ENCODE results near the gene USP5. TPM values are rescaled to one million over a fixed set of nuclear protein-coding genes. Genes with fewer than 3 reads are reported as not detected.

USP5 gene
- total and polyA plus RNA-seq, 2 experiments from 2014 or later, result 61.6 to 78.9 TPM

DNA sequence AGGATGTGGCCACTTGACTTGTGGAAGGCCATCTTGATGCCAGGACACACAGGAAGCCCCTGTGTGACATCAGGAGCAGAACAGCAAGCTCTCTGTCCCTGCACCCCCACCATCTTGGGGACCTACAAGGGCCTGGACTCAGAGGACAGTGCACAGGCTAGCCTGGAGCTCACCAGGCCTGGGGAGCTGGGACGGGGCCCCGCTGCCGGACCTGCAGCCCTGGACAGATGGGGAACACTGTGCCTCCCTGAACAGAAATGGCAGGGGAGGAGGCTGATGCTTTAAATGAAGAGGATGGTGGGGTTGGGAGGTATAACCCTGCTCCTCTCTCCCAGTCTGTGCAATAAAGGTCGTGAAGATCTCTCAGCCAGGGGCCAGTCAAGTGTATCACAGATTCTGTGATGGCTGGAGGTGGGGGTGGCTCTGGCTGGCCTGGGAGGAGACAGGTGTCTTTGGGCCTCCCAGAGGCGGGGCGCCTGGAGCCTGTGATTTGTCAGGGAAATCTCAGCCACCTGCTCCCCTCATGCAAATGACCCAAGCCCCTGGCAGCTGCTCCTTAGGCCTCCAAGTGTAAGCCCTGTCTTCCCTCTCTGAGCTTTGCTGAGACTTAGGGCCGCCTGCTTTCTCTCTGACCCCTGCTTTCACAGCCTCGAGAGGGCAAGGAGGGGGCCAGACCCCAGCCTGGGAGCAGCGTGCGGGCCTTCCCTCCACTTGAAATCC, 12.3 kb upstream of the USP5 start:
- Histone ChIP-seq H3K4me3 (no peak overlapping the region), H3K36me3 (replicated peaks; ENCODE audit: insufficient read depth, low read depth) (no peaks in the 10 kb centered on the region), H3K4me1 (ENCODE audit: insufficient read depth) (no peaks in the 10 kb centered on the region), H3K9me2 (replicated peaks; ENCODE audit: insufficient read depth) (no peaks in the 10 kb centered on the region), H4K20me1 (ENCODE audit: insufficient read depth, poor library complexity, severe bottlenecking) (no peaks in the 10 kb centered on the region), H3K9me3 (ENCODE audit: low read depth) (no peaks in the 10 kb centered on the region), H3K79me2 (no peaks in the 10 kb centered on the region), H2AFZ (no peak overlapping the region), H3K27me3 (no peaks in the 10 kb centered on the region), H3K4me2 (no peak overlapping the region), H3K27ac (no peak overlapping the region)
- WGBS (ENCODE audit: low lambda C conversion rate, missing lambda C conversion rate), result 74% methylated on average over 10 of the region's 10 CpGs
- DNase-seq (ENCODE audit: low spot score), result no peak
- TF ChIP-seq CTCF (IDR thresholded peaks at IDR 0.05; ENCODE audit: poor library complexity) (no peak), EZH2phosphoT487 (IDR thresholded peaks at IDR 0.05; ENCODE audit: low read depth, severe bottlenecking, unreplicated experiment) (no peak), EZH2 (IDR thresholded peaks at IDR 0.05; ENCODE audit: borderline replicate concordance) (no peak)

DNA sequence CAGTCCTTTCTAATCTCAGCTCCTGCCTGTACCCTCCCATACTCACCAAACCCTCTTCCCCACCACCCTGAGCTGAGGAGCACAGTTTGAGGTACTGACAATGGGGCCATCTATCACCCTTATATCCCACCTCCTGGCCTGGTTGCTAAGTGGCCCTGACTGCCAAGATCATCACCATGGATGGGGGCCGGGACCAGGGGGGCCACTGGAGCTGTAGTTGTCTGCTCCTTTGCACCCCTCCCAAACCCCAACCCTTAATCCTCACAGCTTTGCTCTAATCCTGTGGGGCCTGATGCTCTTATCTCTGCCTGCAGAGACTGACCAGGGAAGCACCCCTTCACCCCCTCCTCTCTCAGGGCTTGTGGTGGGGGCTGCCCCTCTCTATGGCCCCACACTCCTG, 11.6 kb upstream of the USP5 start:
- DNase-seq (ENCODE audit: low spot score), result no peak
- 43% methylated on average over 1 of the region's 1 CpG for WGBS (ENCODE audit: low lambda C conversion rate, missing lambda C conversion rate)
- H3K4me1 ChIP-seq (ENCODE audit: insufficient read depth), result no peaks in the 10 kb centered on the region
- peak overlapping the region; percentile 3 for H3K4me2 ChIP-seq
- no peaks in the 10 kb centered on the region for H3K36me3 ChIP-seq (replicated peaks; ENCODE audit: insufficient read depth, low read depth)
- H2AFZ ChIP-seq, result no peak overlapping the region
- H3K9me3 ChIP-seq (ENCODE audit: low read depth), result no peaks in the 10 kb centered on the region
- no peaks in the 10 kb centered on the region for H3K79me2 ChIP-seq
- H4K20me1 ChIP-seq (ENCODE audit: insufficient read depth, poor library complexity, severe bottlenecking), result no peaks in the 10 kb centered on the region
- no peak overlapping the region for H3K27ac ChIP-seq
- no peaks in the 10 kb centered on the region for H3K27me3 ChIP-seq
- TF ChIP-seq EZH2phosphoT487 (IDR thresholded peaks at IDR 0.05; ENCODE audit: low read depth, severe bottlenecking, unreplicated experiment), result no peak
- no peak for TF ChIP-seq EZH2 (IDR thresholded peaks at IDR 0.05; ENCODE audit: borderline replicate concordance)
- no peak overlapping the region for H3K4me3 ChIP-seq
- H3K9me2 ChIP-seq (replicated peaks; ENCODE audit: insufficient read depth), result no peaks in the 10 kb centered on the region

DNA sequence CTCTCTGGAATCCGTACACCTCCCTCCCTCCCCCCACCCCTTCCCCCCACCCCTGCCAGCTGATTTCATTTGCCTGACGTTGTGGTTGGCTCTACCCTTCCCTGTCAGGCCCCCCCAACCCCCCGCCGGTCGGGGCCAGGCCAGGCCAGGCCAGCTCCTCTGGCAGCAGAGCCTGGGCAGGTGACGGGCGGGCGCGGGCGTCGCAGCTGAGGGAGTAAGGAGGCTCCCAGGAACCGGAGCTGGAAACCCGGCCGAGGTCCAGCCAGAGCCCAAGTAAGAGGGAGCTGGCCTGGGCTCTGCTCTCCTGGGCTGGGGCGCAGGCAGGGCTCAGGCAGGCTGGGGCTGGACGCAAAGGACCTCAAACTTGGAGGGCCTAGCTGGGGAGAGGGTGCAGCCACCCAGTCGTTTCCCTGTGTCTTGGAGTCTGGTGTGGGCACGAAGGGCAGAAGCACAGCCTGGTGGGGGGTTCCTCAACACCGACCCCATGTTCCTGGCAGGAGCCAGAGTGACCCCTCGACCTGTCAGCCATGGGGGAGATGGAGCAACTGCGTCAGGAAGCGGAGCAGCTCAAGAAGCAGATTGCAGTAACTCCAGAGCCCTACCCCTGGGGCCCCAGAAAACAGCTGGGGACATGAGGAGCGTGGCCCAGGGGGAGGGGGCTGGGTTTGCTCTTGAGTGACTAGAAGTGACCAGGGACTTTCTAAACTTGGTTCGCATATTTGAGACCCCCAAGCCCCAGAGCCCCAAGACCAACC, 11.0 kb upstream of the USP5 start, which contains the start of gene GNB3:
GNB3 (plus strand) TSS at position 165 of the 755 bp plus-strand sequence; CDS start at position 528, 363 bp downstream.
- H3K36me3 ChIP-seq (replicated peaks; ENCODE audit: insufficient read depth, low read depth), result no peaks in the 10 kb centered on the region
- no peak for DNase-seq (ENCODE audit: low spot score)
- no peaks in the 10 kb centered on the region for H3K9me2 ChIP-seq (replicated peaks; ENCODE audit: insufficient read depth)
- no peak within 1 kb of the TSS for H3K4me3 ChIP-seq
- H3K4me2 ChIP-seq, result peak within 1 kb of the TSS; percentile 3
- no peak within 1 kb of the TSS for H3K27ac ChIP-seq
- H3K27me3 ChIP-seq, result no peaks in the 10 kb centered on the region
- no peak for TF ChIP-seq EZH2 (IDR thresholded peaks at IDR 0.05; ENCODE audit: borderline replicate concordance)
- no peak for TF ChIP-seq EZH2phosphoT487 (IDR thresholded peaks at IDR 0.05; ENCODE audit: low read depth, severe bottlenecking, unreplicated experiment)
- TF ChIP-seq CTCF (IDR thresholded peaks at IDR 0.05; ENCODE audit: poor library complexity), result no peak
- no peaks in the 10 kb centered on the region for H3K79me2 ChIP-seq
- H2AFZ ChIP-seq, result no peak within 1 kb of the TSS
- no peaks in the 10 kb centered on the region for H4K20me1 ChIP-seq (ENCODE audit: insufficient read depth, poor library complexity, severe bottlenecking)
- 81% methylated on average over 19 of the region's 24 CpGs for WGBS (ENCODE audit: low lambda C conversion rate, missing lambda C conversion rate)
- H3K9me3 ChIP-seq (ENCODE audit: low read depth), result no peaks in the 10 kb centered on the region
- H3K4me1 ChIP-seq (ENCODE audit: insufficient read depth), result no peaks in the 10 kb centered on the region

- 56% methylated on average over 4 of the region's 4 CpGs for WGBS (ENCODE audit: low lambda C conversion rate, missing lambda C conversion rate)
- H3K9me2 ChIP-seq (replicated peaks; ENCODE audit: insufficient read depth), result no peaks in the 10 kb centered on the region
- H3K79me2 ChIP-seq, result no peaks in the 10 kb centered on the region
- no peak overlapping the region for H3K4me3 ChIP-seq
- no peak for TF ChIP-seq CTCF (IDR thresholded peaks at IDR 0.05; ENCODE audit: poor library complexity)
- no peak for TF ChIP-seq EZH2 (IDR thresholded peaks at IDR 0.05; ENCODE audit: borderline replicate concordance)
- no peak for TF ChIP-seq EZH2phosphoT487 (IDR thresholded peaks at IDR 0.05; ENCODE audit: low read depth, severe bottlenecking, unreplicated experiment)
- H3K4me1 ChIP-seq (ENCODE audit: insufficient read depth), result no peaks in the 10 kb centered on the region
- H3K4me2 ChIP-seq, result no peak overlapping the region
- H3K27me3 ChIP-seq, result no peaks in the 10 kb centered on the region
- no peak for DNase-seq (ENCODE audit: low spot score)
- H3K36me3 ChIP-seq (replicated peaks; ENCODE audit: insufficient read depth, low read depth), result no peaks in the 10 kb centered on the region
- H3K9me3 ChIP-seq (ENCODE audit: low read depth), result no peaks in the 10 kb centered on the region
- H4K20me1 ChIP-seq (ENCODE audit: insufficient read depth, poor library complexity, severe bottlenecking), result no peaks in the 10 kb centered on the region
- H2AFZ ChIP-seq, result no peak overlapping the region
- H3K27ac ChIP-seq, result no peak overlapping the region
These were observed 9.9 kb upstream of the USP5 start for GRCh38 chr12:6842075-6842474.

Measured in hepatocyte (in vitro differentiated cells).